OCI-LY7 (cell line): ENCODE measurements around the gene ATP1B2. TPM values are rescaled to one million over a fixed set of nuclear protein-coding genes. Genes with fewer than 3 reads are reported as not detected.

Experiments
- BruUV-seq: library from RNA; stranded (reverse); fragments of 400-500 nt; replicated peaks from 2 replicates; lab custom pipeline; 2021; lab: Mats Ljungman, UMichigan
- CTCF ChIA-PET: fragments of 300-600 bp; sonication (Branson Sonifier 250); formaldehyde crosslinking; loops from one replicate; lab custom pipeline; 2022; ENCODE audit warnings: antibody characterized with exemption; ENCODE audit not compliant: unreplicated experiment; lab: Charles Lee
- POLR2A ChIA-PET: fragments of 300-600 bp; sonication (Branson Sonifier 250); formaldehyde crosslinking; loops from one replicate; lab custom pipeline; 2022; ENCODE audit warnings: antibody characterized with exemption; lab: Charles Lee
- DNase-seq: peaks from one replicate; pipeline ENCODE4 v3.0.0-alpha.2; 2015; ENCODE audit warnings: low spot score
- H2AFZ ChIP-seq: fragments of 200-600 bp; sonication (generic), shearing (Covaris generic); 2 replicates; pipeline ENCODE4 v1.6.1; 2014; ENCODE audit warnings: mild to moderate bottlenecking, antibody characterized with exemption, low read length, moderate library complexity
- H3K27ac ChIP-seq: fragments of 200-600 bp; sonication (generic); 2 replicates; pipeline ENCODE4 v1.5.1; 2014; ENCODE audit warnings: mixed run types, low read depth, mild to moderate bottlenecking, moderate library complexity, low read length, inconsistent platforms; ENCODE audit not compliant: poor library complexity, severe bottlenecking
- H3K36me3 ChIP-seq: fragments of 200-600 bp; sonication (generic); 2 replicates; pipeline ENCODE4 v1.6.1; 2014; ENCODE audit warnings: mild to moderate bottlenecking, antibody characterized with exemption, low read length, moderate library complexity, mixed read lengths; ENCODE audit not compliant: insufficient read depth
- H3K4me1 ChIP-seq: fragments of 200-600 bp; sonication (generic); 2 replicates; pipeline ENCODE4 v1.5.1; 2014; ENCODE audit warnings: mild to moderate bottlenecking, low read length; ENCODE audit not compliant: insufficient read depth, poor library complexity, severe bottlenecking
- H3K4me2 ChIP-seq: fragments of 200-600 bp; sonication (generic); 2 replicates; pipeline ENCODE4 v1.6.1; 2014; ENCODE audit warnings: mild to moderate bottlenecking, low read length
- H3K4me3 ChIP-seq: fragments of 200-600 bp; sonication (generic); 2 replicates; pipeline ENCODE4 v1.5.1; 2014; ENCODE audit warnings: mild to moderate bottlenecking, low read depth, low read length; ENCODE audit not compliant: poor library complexity, severe bottlenecking
- H3K79me2 ChIP-seq: fragments of 200-600 bp; sonication (generic); 2 replicates; pipeline ENCODE4 v1.6.1; 2016; ENCODE audit warnings: low read depth, mild to moderate bottlenecking, low read length, moderate library complexity, mixed read lengths; ENCODE audit not compliant: insufficient read depth
- H3K9me2 ChIP-seq: fragments of 200-600 bp; sonication (generic); 2 replicates; pipeline ENCODE4 v1.6.1; 2016; ENCODE audit warnings: mild to moderate bottlenecking, low read length, mixed read lengths; ENCODE audit not compliant: insufficient read depth
- H3K9me3 ChIP-seq: fragments of 200-600 bp; sonication (generic); 2 replicates; pipeline ENCODE4 v1.6.1; 2014; ENCODE audit warnings: mild to moderate bottlenecking, mixed run types, low read length, mixed read lengths
- H4K20me1 ChIP-seq: fragments of 200-600 bp; sonication (generic); 2 replicates; pipeline ENCODE4 v1.6.1; 2014; ENCODE audit warnings: mild to moderate bottlenecking, antibody characterized with exemption, low read length, moderate library complexity, mixed read lengths; ENCODE audit not compliant: insufficient read depth
- EZH2phosphoT487 ChIP-seq: fragments of 200-600 bp; sonication (generic); IDR thresholded peaks from 2 replicates; pipeline ENCODE4 v1.6.1; 2018; ENCODE audit warnings: low read depth, borderline replicate concordance, mild to moderate bottlenecking, mixed run types, antibody characterized with exemption, low read length, moderate library complexity, mixed read lengths
- intact Hi-C: fragments of 100-400 bp; cut with micrococcal nuclease; formaldehyde crosslinking; loops from one replicate; pipeline ENCODE4 v1.10.0; 2022; ENCODE audit not compliant: unreplicated experiment
- total RNA-seq, 2 experiments: library from RNA; depleted of rRNA in 1 of 2; stranded (reverse); fragments of >200 nt in 1 of 2; shearing (Covaris generic) in 1 of 2; gene quantifications; 2 replicates each; pipeline ENCODE4 v1.2.3, GENCODE V29; 2014 to 2022
- TF ChIP-seq, protein P1 (sequence below): fragments of 200-600 bp; sonication (generic); conservative IDR thresholded peaks from 2 replicates; pipeline ENCODE4 v1.5.1; 2014; ENCODE audit warnings: mild to moderate bottlenecking, antibody characterized with exemption, low read length, moderate library complexity, mixed read lengths

ATP1B2 gene
- total RNA-seq, 2 experiments from 2014 or later = not detected

GRCh38 chr17:7687072-7687907 lies 36.6 kb downstream of the ATP1B2 start, which contains the start of gene TP53:
TSS of gene TP53 (minus strand) at chr17:7687490. CDS start at chr17:7676594, 10,896 bp downstream.
- BruUV-seq = TSS peak; percentile 77
- CTCF ChIA-PET = interaction anchor here (0.6 kb wide), 1 partner anchor 56 kb away, joined by 11 read pairs; no protein-coding TSS in a partner anchor
- Histone ChIP-seq H3K9me2 (no peaks in the 10 kb centered on the region), H3K4me2 (peak within 1 kb of the TSS; percentile 98), H3K9me3 (no peaks in the 10 kb centered on the region), H4K20me1 (peaks cover 24% of the 10 kb centered on the region), H3K36me3 (peaks cover 49% of the 10 kb centered on the region), H3K27ac (peak within 1 kb of the TSS; percentile 93), H3K4me3 (peak within 1 kb of the TSS; percentile 92), H3K4me1 (peaks cover 27% of the 10 kb centered on the region), H3K79me2 (peaks cover 64% of the 10 kb centered on the region), H2AFZ (peak within 1 kb of the TSS; percentile 89; the same call in 1 of the 2 replicates)
- peak; percentile 96 for DNase-seq
- POLR2A ChIA-PET = interaction anchor here (0.6 to 2.7 kb wide), 13 partner anchors 14 to 608 kb away, joined by 3 to 10 read pairs (median 3); partner anchors contain the start of genes FXR2, MPDU1, SAT2 and SLC25A35
- intact Hi-C loops = loop anchor here (1.0 to 5.0 kb wide), 7 partner anchors 60 to 690 kb away; partner anchors contain the start of genes KCTD11, KRABD2, POLR2A and SAT2
- TF ChIP-seq, protein P1, sequence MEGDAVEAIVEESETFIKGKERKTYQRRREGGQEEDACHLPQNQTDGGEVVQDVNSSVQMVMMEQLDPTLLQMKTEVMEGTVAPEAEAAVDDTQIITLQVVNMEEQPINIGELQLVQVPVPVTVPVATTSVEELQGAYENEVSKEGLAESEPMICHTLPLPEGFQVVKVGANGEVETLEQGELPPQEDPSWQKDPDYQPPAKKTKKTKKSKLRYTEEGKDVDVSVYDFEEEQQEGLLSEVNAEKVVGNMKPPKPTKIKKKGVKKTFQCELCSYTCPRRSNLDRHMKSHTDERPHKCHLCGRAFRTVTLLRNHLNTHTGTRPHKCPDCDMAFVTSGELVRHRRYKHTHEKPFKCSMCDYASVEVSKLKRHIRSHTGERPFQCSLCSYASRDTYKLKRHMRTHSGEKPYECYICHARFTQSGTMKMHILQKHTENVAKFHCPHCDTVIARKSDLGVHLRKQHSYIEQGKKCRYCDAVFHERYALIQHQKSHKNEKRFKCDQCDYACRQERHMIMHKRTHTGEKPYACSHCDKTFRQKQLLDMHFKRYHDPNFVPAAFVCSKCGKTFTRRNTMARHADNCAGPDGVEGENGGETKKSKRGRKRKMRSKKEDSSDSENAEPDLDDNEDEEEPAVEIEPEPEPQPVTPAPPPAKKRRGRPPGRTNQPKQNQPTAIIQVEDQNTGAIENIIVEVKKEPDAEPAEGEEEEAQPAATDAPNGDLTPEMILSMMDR = no peak
- TF ChIP-seq EZH2phosphoT487 = no peak

DNA sequence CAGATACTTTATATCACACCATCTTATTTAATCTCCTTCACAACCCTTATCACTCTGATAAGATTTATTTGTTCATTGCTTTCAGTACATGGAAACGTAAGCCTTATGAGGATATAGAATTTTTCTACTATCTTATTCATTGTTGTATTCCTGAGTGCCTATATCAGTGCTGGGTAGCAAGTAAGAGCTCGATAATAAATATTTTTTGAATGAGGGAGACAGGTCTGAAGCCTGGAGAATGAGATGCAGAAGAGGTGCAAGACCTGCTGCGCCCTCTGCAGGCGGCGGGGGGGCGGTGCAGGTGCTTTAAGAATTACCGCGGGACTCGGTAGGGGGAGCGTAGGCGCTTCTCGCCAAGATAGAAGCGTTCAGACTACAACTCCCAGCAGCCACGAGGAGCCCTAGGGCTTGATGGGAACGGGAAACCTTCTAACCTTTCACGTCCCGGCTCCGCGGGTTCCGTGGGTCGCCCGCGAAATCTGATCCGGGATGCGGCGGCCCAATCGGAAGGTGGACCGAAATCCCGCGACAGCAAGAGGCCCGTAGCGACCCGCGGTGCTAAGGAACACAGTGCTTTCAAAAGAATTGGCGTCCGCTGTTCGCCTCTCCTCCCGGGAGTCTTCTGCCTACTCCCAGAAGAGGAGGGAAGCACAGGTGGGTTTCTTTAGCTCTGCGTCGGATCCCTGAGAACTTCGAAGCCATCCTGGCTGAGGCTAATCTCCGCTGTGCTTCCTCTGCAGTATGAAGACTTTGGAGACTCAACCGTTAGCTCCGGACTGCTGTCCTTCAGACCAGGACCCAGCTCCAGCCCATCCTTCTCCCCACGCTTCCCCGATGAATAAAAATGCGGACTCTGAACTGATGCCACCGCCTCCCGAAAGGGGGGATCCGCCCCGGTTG lies 37.4 kb downstream of the ATP1B2 start, which contains the start of gene WRAP53:
Gene WRAP53 (plus strand): TSS at position 570 of the 900 bp plus-strand sequence. CDS start 172 bp downstream, at position 742.
- H3K4me3 ChIP-seq = peak within 1 kb of the TSS; percentile 92
- peaks cover 24% of the 10 kb centered on the region for H4K20me1 ChIP-seq
- H3K4me1 ChIP-seq = peaks cover 27% of the 10 kb centered on the region
- H3K9me3 ChIP-seq = no peaks in the 10 kb centered on the region
- ChIA-PET CTCF (interaction anchor here (0.6 to 1.5 kb wide), 2 partner anchors 74 to 128 kb away, joined by 3 to 4 read pairs; partner anchors contain the start of gene FXR2), POLR2A (interaction anchor here (0.6 to 2.0 kb wide), 9 partner anchors 15 to 607 kb away, joined by 3 to 6 read pairs (median 3); partner anchors contain the start of genes FXR2, MPDU1, SAT2 and SLC25A35)
- H3K4me2 ChIP-seq = peak within 1 kb of the TSS; percentile 98
- BruUV-seq = no TSS peak
- H3K9me2 ChIP-seq = no peaks in the 10 kb centered on the region
- TF ChIP-seq, protein P1 = peak; percentile 100
- no peak for TF ChIP-seq EZH2phosphoT487
- DNase-seq = peak; percentile 98
- intact Hi-C loops = loop anchor here (1.0 to 5.0 kb wide), 9 partner anchors 54 to 689 kb away; partner anchors contain the start of genes KCTD11, KRABD2, POLR2A and SAT2
- H3K27ac ChIP-seq = peak within 1 kb of the TSS; percentile 93
- peak within 1 kb of the TSS; percentile 89 for H2AFZ ChIP-seq
- H3K36me3 ChIP-seq = peaks cover 46% of the 10 kb centered on the region
- H3K79me2 ChIP-seq = peaks cover 57% of the 10 kb centered on the region
